Measurements from ENCODE around the gene PSMB5.

Gene PSMB5

GRCh38 chr14:22980672-22981089 is 54.0 kb downstream of the PSMB5 start:
- Histone ChIP-seq H3K4me1 (ENCODE audit: control insufficient read depth, insufficient read depth, low read length) (peaks cover 48% of the 10 kb centered on the region), H3K4me2 (ENCODE audit: low read length) (peak overlapping the region; percentile 85), H3K36me3 (ENCODE audit: insufficient read depth, low read length) (peaks cover 19% of the 10 kb centered on the region), H3K27me3 (ENCODE audit: control insufficient read depth, insufficient read depth, low read length) (no peaks in the 10 kb centered on the region), H3K9ac (ENCODE audit: low read depth, low read length) (peak overlapping the region; percentile 94), H3K4me3 (ENCODE audit: low read length) (peak overlapping the region; percentile 90), H3K9me3 (replicated peaks; ENCODE audit: low read length) (no peaks in the 10 kb centered on the region)

GRCh38 chr14:22979748-22980392 is 54.8 kb downstream of the PSMB5 start:
- H3K36me3 ChIP-seq (ENCODE audit: insufficient read depth, low read length), result peaks cover 25% of the 10 kb centered on the region
- peak overlapping the region; percentile 90 for H3K4me3 ChIP-seq (ENCODE audit: low read length)
- H3K9ac ChIP-seq (ENCODE audit: low read depth, low read length), result peak overlapping the region; percentile 94
- peak overlapping the region; percentile 81 for H3K4me2 ChIP-seq (ENCODE audit: low read length)
- H3K27me3 ChIP-seq (ENCODE audit: control insufficient read depth, insufficient read depth, low read length), result no peaks in the 10 kb centered on the region
- no peaks in the 10 kb centered on the region for H3K9me3 ChIP-seq (replicated peaks; ENCODE audit: low read length)
- H3K4me1 ChIP-seq (ENCODE audit: control insufficient read depth, insufficient read depth, low read length), result peaks cover 53% of the 10 kb centered on the region

- Histone ChIP-seq H3K27me3 (ENCODE audit: control insufficient read depth, insufficient read depth, low read length) (no peaks in the 10 kb centered on the region), H3K9me3 (replicated peaks; ENCODE audit: low read length) (no peaks in the 10 kb centered on the region), H3K9ac (ENCODE audit: low read depth, low read length) (peak overlapping the region; percentile 94), H3K4me1 (ENCODE audit: control insufficient read depth, insufficient read depth, low read length) (peaks cover 60% of the 10 kb centered on the region), H3K36me3 (ENCODE audit: insufficient read depth, low read length) (peaks cover 32% of the 10 kb centered on the region), H3K4me3 (ENCODE audit: low read length) (peak overlapping the region; percentile 90), H3K4me2 (ENCODE audit: low read length) (peak overlapping the region; percentile 81)
Observed at GRCh38 chr14:22978981-22979671, 55.6 kb downstream of the PSMB5 start.

GRCh38 chr14:22978487-22978837 is 56.2 kb downstream of the PSMB5 start:
- H3K36me3 ChIP-seq (ENCODE audit: insufficient read depth, low read length), result peaks cover 37% of the 10 kb centered on the region
- H3K4me2 ChIP-seq (ENCODE audit: low read length), result peak overlapping the region; percentile 81
- H3K4me1 ChIP-seq (ENCODE audit: control insufficient read depth, insufficient read depth, low read length), result peaks cover 65% of the 10 kb centered on the region
- H3K9me3 ChIP-seq (replicated peaks; ENCODE audit: low read length), result no peaks in the 10 kb centered on the region
- H3K9ac ChIP-seq (ENCODE audit: low read depth, low read length), result peak overlapping the region; percentile 94
- H3K4me3 ChIP-seq (ENCODE audit: low read length), result peak overlapping the region; percentile 90
- H3K27me3 ChIP-seq (ENCODE audit: control insufficient read depth, insufficient read depth, low read length), result no peaks in the 10 kb centered on the region

- Histone ChIP-seq H3K4me1 (ENCODE audit: control insufficient read depth, insufficient read depth, low read length) (peaks cover 67% of the 10 kb centered on the region), H3K4me2 (ENCODE audit: low read length) (peak overlapping the region; percentile 81), H3K36me3 (ENCODE audit: insufficient read depth, low read length) (peaks cover 43% of the 10 kb centered on the region), H3K9ac (ENCODE audit: low read depth, low read length) (peak overlapping the region; percentile 94), H3K27me3 (ENCODE audit: control insufficient read depth, insufficient read depth, low read length) (no peaks in the 10 kb centered on the region), H3K4me3 (ENCODE audit: low read length) (peak overlapping the region; percentile 90), H3K9me3 (replicated peaks; ENCODE audit: low read length) (no peaks in the 10 kb centered on the region)
Observed at GRCh38 chr14:22977684-22978486, 56.8 kb downstream of the PSMB5 start.

GRCh38 chr14:22977434-22977683 is 57.3 kb downstream of the PSMB5 start:
- no peaks in the 10 kb centered on the region for H3K27me3 ChIP-seq (ENCODE audit: control insufficient read depth, insufficient read depth, low read length)
- peak overlapping the region; percentile 21 for H3K4me3 ChIP-seq (ENCODE audit: low read length)
- peak overlapping the region; percentile 54 for H3K9ac ChIP-seq (ENCODE audit: low read depth, low read length)

GRCh38 chr14:22976620-22977433 is 57.9 kb downstream of the PSMB5 start:
- peaks cover 53% of the 10 kb centered on the region for H3K36me3 ChIP-seq (ENCODE audit: insufficient read depth, low read length)
- H3K4me1 ChIP-seq (ENCODE audit: control insufficient read depth, insufficient read depth, low read length), result peaks cover 67% of the 10 kb centered on the region
- peak overlapping the region; percentile 21 for H3K4me3 ChIP-seq (ENCODE audit: low read length)
- H3K27me3 ChIP-seq (ENCODE audit: control insufficient read depth, insufficient read depth, low read length), result no peaks in the 10 kb centered on the region
- peak overlapping the region; percentile 65 for H3K4me2 ChIP-seq (ENCODE audit: low read length)
- H3K9ac ChIP-seq (ENCODE audit: low read depth, low read length), result peak overlapping the region; percentile 54
- no peaks in the 10 kb centered on the region for H3K9me3 ChIP-seq (replicated peaks; ENCODE audit: low read length)

More at GRCh38 chr14:22977434-22977683, 57.3 kb downstream of the PSMB5 start:
- Histone ChIP-seq H3K4me1 (ENCODE audit: control insufficient read depth, insufficient read depth, low read length) (peaks cover 67% of the 10 kb centered on the region), H3K4me2 (ENCODE audit: low read length) (peak overlapping the region; percentile 65), H3K36me3 (ENCODE audit: insufficient read depth, low read length) (peaks cover 48% of the 10 kb centered on the region), H3K9me3 (replicated peaks; ENCODE audit: low read length) (no peaks in the 10 kb centered on the region)

Measured in skeletal muscle satellite cell (primary cell).